Mesothelial cell of epicardium (in vitro differentiated cells): ENCODE measurements around the gene ZNF562. TPM values are rescaled to one million over a fixed set of nuclear protein-coding genes. Genes with fewer than 3 reads are reported as not detected.

ENCODE experiments used
- DNase-seq, 2 experiments: peaks; one replicate each; pipeline ENCODE4 v3.0.0; 2021; ENCODE audit warnings: low spot score in 2 of 2; ENCODE audit not compliant: unreplicated experiment in 2 of 2
- H3K27ac Mint-ChIP-seq: 2 replicates; pipeline ENCODE4 v1.8.0; 2021; ENCODE audit warnings: mixed read lengths
- H3K27me3 Mint-ChIP-seq: 2 replicates; pipeline ENCODE4 v1.8.0; 2021; ENCODE audit warnings: low read depth, mixed read lengths
- H3K36me3 Mint-ChIP-seq: 2 replicates; pipeline ENCODE4 v1.8.0; 2021; ENCODE audit warnings: mixed read lengths
- H3K4me1 Mint-ChIP-seq: 2 replicates; pipeline ENCODE4 v1.8.0; 2021; ENCODE audit warnings: mixed read lengths
- H3K4me3 Mint-ChIP-seq: 2 replicates; pipeline ENCODE4 v1.8.0; 2021; ENCODE audit warnings: mild to moderate bottlenecking, moderate library complexity, mixed read lengths
- H3K9me3 Mint-ChIP-seq: 2 replicates; pipeline ENCODE4 v1.8.0; 2021; ENCODE audit warnings: mixed read lengths
- total RNA-seq: library from RNA; stranded (reverse); gene quantifications from 3 replicates; pipeline ENCODE4 v1.2.1, GENCODE V29; 2021
- TF ChIP-seq, protein P1 (sequence below): fragments of 200-600 bp; sonication (generic); IDR thresholded peaks from one replicate; pipeline ENCODE4 v1.5.0; 2021; ENCODE audit warnings: antibody characterized with exemption; ENCODE audit not compliant: unreplicated experiment

ZNF562 gene
- 26.1 to 30.2 TPM (median 27.0 TPM) in 3 replicates for total RNA-seq

DNA sequence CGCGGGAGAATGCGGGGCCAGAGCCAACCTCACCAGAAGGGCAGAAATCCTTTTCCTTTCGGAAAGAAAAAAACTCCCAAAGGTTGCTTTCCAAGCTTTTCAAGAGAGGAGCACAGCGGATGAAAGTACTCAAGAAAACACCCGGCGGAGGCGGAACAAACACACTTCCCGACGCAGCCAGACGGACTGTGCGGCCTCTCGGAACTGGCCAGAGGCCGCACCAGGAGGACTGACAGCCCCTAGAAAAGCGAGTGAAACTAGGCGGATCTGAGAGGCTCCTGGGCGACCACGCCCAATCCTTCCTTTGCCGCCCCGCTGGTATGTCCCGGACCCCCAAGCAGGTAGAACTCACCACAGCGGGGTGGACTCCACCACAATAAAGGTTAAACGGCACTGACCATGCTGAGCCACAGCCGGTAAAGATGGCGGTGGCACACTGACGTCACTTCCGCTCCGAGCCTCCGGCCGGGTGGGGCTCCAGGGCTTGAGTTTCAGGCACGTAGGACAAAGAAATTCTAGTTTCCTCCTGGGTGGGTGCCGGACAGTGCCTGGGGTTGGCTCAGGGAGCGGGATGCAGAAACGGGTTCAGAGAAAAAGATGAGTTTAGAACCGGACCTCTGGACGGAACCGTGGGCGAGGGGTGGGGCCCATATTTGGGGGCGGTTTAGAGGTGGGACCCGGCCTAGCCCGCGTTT is at the start of gene ZNF562:
ZNF562 (minus strand) TSS at position 438 of the 695 bp plus-strand sequence. CDS start 14,356 bp downstream, outside the sequence.
- Mint-ChIP-seq H3K4me3 (peak within 1 kb of the TSS; percentile 93), H3K9me3 (peaks cover 34% of the 10 kb centered on the region), H3K27ac (peak within 1 kb of the TSS; percentile 100), H3K4me1 (peaks cover 4% of the 10 kb centered on the region), H3K27me3 (no peaks in the 10 kb centered on the region), H3K36me3 (peaks cover 48% of the 10 kb centered on the region)
- DNase-seq = peak; percentile 38 to 78
- TF ChIP-seq, protein P1, sequence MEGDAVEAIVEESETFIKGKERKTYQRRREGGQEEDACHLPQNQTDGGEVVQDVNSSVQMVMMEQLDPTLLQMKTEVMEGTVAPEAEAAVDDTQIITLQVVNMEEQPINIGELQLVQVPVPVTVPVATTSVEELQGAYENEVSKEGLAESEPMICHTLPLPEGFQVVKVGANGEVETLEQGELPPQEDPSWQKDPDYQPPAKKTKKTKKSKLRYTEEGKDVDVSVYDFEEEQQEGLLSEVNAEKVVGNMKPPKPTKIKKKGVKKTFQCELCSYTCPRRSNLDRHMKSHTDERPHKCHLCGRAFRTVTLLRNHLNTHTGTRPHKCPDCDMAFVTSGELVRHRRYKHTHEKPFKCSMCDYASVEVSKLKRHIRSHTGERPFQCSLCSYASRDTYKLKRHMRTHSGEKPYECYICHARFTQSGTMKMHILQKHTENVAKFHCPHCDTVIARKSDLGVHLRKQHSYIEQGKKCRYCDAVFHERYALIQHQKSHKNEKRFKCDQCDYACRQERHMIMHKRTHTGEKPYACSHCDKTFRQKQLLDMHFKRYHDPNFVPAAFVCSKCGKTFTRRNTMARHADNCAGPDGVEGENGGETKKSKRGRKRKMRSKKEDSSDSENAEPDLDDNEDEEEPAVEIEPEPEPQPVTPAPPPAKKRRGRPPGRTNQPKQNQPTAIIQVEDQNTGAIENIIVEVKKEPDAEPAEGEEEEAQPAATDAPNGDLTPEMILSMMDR = no peak

GRCh38 chr19:9724157-9724556 is 49.3 kb upstream of the ZNF562 start:
- peaks cover 54% of the 10 kb centered on the region for H3K9me3 Mint-ChIP-seq

DNA sequence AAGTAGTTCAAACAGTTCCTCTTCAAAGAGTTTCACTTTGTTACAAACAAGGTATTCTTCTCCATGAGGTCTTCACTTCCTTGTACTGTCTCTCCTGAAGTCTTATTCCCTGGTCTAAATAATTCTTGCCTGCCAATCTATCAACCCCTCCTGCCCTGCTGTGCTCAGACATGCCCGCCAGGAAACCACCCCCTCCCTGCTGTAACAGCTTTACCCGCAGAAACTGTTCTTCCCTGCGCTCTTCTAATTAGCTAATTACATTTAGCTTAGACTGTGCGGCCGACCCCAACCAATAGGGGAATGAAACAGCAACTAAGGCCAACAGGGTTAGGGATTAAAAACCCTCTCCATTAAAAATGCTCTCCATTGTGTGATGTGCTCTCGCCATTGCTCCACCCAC is 47.0 kb upstream of the ZNF562 start:
- Mint-ChIP-seq H3K4me3 (no peak overlapping the region), H3K9me3 (peaks cover 63% of the 10 kb centered on the region), H3K27ac (no peak overlapping the region), H3K4me1 (no peaks in the 10 kb centered on the region), H3K27me3 (no peaks in the 10 kb centered on the region), H3K36me3 (no peaks in the 10 kb centered on the region)
- no peak for DNase-seq
- TF ChIP-seq, protein P1 = no peak

More at GRCh38 chr19:9724157-9724556, 49.3 kb upstream of the ZNF562 start:
- Mint-ChIP-seq H3K36me3 (no peaks in the 10 kb centered on the region), H3K4me3 (no peak overlapping the region), H3K27ac (no peak overlapping the region), H3K27me3 (no peaks in the 10 kb centered on the region), H3K4me1 (no peaks in the 10 kb centered on the region)
- TF ChIP-seq, protein P1 = no peak
- no peak for DNase-seq

DNA sequence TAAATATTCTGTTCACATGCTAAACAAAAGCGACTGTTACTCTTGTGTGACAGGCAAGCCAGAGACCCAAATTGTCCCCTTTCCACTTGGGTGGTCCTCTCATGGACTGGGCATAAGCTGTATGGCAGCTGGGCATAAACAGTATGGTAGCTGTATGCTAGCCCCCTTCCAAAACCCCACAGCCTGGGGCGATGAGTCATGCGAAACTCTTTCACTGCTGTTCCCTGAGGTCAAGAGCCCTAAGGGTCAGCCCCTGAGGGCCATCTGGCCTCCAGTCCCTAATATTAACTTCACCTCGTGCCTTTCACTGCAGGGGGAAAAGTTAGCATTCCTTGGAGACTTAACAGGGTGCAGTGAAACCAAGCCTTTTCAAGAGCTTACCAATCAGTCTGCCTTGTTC is 45.6 kb upstream of the ZNF562 start:
- no peak overlapping the region for H3K4me3 Mint-ChIP-seq
- peaks cover 63% of the 10 kb centered on the region for H3K9me3 Mint-ChIP-seq
- no peaks in the 10 kb centered on the region for H3K36me3 Mint-ChIP-seq
- no peaks in the 10 kb centered on the region for H3K27me3 Mint-ChIP-seq
- no peak for DNase-seq
- H3K4me1 Mint-ChIP-seq = no peaks in the 10 kb centered on the region
- TF ChIP-seq, protein P1 = no peak
- H3K27ac Mint-ChIP-seq = no peak overlapping the region

- Mint-ChIP-seq H3K4me3 (no peak overlapping the region), H3K9me3 (peaks cover 76% of the 10 kb centered on the region), H3K27me3 (no peaks in the 10 kb centered on the region), H3K36me3 (peaks cover 2% of the 10 kb centered on the region), H3K4me1 (no peaks in the 10 kb centered on the region), H3K27ac (no peak overlapping the region)
- no peak for DNase-seq
- TF ChIP-seq, protein P1 = no peak
Observed at GRCh38 chr19:9711815-9712214, 36.9 kb upstream of the ZNF562 start.

GRCh38 chr19:9709305-9709704 is 34.4 kb upstream of the ZNF562 start:
- Mint-ChIP-seq H3K9me3 (peaks cover 76% of the 10 kb centered on the region), H3K27ac (no peak overlapping the region), H3K4me1 (no peaks in the 10 kb centered on the region), H3K4me3 (no peak overlapping the region), H3K27me3 (no peaks in the 10 kb centered on the region), H3K36me3 (peaks cover 2% of the 10 kb centered on the region)
- DNase-seq = no peak
- TF ChIP-seq, protein P1 = no peak
